ENCODE measurements around the gene TCF7L2. TPM values are rescaled to one million over a fixed set of nuclear protein-coding genes. Genes with fewer than 3 reads are reported as not detected.

TCF7L2 gene
- total and polyA plus RNA-seq, 9 of the 15 experiments (the other 6 are each of a cell fraction or from before 2014, with no cell fraction given) = 0.32 to 2.8 (median 0.92) TPM

DNA sequence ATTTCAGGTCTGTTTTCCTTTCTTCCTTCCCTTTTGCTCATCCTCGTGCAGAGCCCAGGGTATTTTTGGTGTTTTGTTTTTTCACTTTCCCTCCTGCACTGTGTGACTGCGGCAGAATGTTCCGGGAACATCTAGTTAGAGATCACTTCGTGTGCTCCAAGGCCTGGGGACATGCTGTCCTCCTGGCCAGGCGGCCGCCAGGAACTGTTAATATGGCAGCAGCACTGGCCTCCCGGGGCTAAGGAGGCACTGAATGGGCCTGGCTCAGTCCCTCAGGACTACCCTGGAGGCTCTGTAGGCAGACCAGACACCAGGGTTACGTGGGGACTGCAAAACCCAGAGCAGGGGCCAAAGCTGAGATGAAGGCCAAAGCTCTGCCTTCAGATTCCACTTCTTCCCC is 43.1 kb upstream of the TCF7L2 start:
- no TSS peak for BruUV-seq (replicated peaks)
- Histone ChIP-seq H3K79me2 (ENCODE audit: control insufficient read depth, insufficient read depth, low read length) (no peaks in the 10 kb centered on the region), H3K36me3 (ENCODE audit: control insufficient read depth, insufficient read depth, low read length) (no peaks in the 10 kb centered on the region), H3K27me3 (ENCODE audit: control insufficient read depth in 2 of 2, insufficient read depth in 2 of 2, low read length in 2 of 2) (no peaks in the 10 kb centered on the region; a peak in 1 of 5 replicates), H3K9ac (ENCODE audit: insufficient read depth in 1 of 2, low read depth in 2 of 2, low read length in 2 of 2) (no peak overlapping the region), H3K27ac (ENCODE audit: extremely low read depth, low read depth, low read length) (no peak overlapping the region), H3K9me1 (ENCODE audit: control insufficient read depth, insufficient read depth, low read length) (no peaks in the 10 kb centered on the region), H3K4me2 (ENCODE audit: insufficient read depth, low read length) (no peak overlapping the region), H3K4me3 (no peak overlapping the region), H4K20me1 (replicated peaks; ENCODE audit: control insufficient read depth, insufficient read depth, low read length) (no peaks in the 10 kb centered on the region), H3K4me1 (replicated peaks in 1 of 2; ENCODE audit: control insufficient read depth in 2 of 2, insufficient read depth in 2 of 2, low read length in 2 of 2) (peaks cover 0 to under 1% of the 10 kb centered on the region in 2 experiments; a peak in 2 of 5 replicates), H3K9me3 (replicated peaks; ENCODE audit: control insufficient read depth, insufficient read depth, low read depth, low read length) (no peaks in the 10 kb centered on the region), H2AFZ (ENCODE audit: low read depth, low read length) (no peak overlapping the region)
- DNase-seq (ENCODE audit: extremely low read depth in 1 of 4, low spot score in 3 of 4) = no peak
- WGBS (ENCODE audit: insufficient coverage, low coverage, missing lambda C conversion rate) = 48% methylated on average over 7 of the region's 8 CpGs
- ChIA-PET CTCF (ENCODE audit: low intra/inter-chr PET ratio) (no interaction called here), POLR2A (no interaction called here)
- in situ Hi-C loops (cut with MboI) (no loop called here), intact Hi-C loops (cut with micrococcal nuclease) (no loop called here)
- ATAC-seq = no peak
- no peak for FAIRE-seq
- TF ChIP-seq ZSCAN32 (CRISPR knock-in tag; IDR thresholded peaks at IDR 0.05) = no peak
- TF ChIP-seq BCOR (IDR thresholded peaks at IDR 0.05) = no peak
- TF ChIP-seq GTF2E2 (tag; IDR thresholded peaks at IDR 0.05) = no peak
- TF ChIP-seq, protein P1, sequence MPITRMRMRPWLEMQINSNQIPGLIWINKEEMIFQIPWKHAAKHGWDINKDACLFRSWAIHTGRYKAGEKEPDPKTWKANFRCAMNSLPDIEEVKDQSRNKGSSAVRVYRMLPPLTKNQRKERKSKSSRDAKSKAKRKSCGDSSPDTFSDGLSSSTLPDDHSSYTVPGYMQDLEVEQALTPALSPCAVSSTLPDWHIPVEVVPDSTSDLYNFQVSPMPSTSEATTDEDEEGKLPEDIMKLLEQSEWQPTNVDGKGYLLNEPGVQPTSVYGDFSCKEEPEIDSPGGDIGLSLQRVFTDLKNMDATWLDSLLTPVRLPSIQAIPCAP (CRISPR knock-in tag; IDR thresholded peaks at IDR 0.05; ENCODE audit: borderline replicate concordance) = no peak
- no peak for TF ChIP-seq KLF16 (IDR thresholded peaks at IDR 0.05)
- TF ChIP-seq, protein P2, sequence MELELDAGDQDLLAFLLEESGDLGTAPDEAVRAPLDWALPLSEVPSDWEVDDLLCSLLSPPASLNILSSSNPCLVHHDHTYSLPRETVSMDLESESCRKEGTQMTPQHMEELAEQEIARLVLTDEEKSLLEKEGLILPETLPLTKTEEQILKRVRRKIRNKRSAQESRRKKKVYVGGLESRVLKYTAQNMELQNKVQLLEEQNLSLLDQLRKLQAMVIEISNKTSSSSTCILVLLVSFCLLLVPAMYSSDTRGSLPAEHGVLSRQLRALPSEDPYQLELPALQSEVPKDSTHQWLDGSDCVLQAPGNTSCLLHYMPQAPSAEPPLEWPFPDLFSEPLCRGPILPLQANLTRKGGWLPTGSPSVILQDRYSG (tag; conservative IDR thresholded peaks at IDR 0.05; ENCODE audit: low read depth) = no peak
- TF ChIP-seq BRD4 (IDR thresholded peaks at IDR 0.05) = no peak
- TF ChIP-seq, protein P3, sequence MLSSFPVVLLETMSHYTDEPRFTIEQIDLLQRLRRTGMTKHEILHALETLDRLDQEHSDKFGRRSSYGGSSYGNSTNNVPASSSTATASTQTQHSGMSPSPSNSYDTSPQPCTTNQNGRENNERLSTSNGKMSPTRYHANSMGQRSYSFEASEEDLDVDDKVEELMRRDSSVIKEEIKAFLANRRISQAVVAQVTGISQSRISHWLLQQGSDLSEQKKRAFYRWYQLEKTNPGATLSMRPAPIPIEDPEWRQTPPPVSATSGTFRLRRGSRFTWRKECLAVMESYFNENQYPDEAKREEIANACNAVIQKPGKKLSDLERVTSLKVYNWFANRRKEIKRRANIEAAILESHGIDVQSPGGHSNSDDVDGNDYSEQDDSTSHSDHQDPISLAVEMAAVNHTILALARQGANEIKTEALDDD (IDR thresholded peaks at IDR 0.05) = no peak
- no peak for TF ChIP-seq ELK1 (CRISPR knock-in tag; IDR thresholded peaks at IDR 0.05)
- TF ChIP-seq ARID2 (IDR thresholded peaks at IDR 0.05) = no peak
- no peak for TF ChIP-seq ZNF77 (CRISPR knock-in tag; IDR thresholded peaks at IDR 0.05)
- no peak for TF ChIP-seq TFE3 (CRISPR knock-in tag; IDR thresholded peaks at IDR 0.05)
- no peak for TF ChIP-seq MCM5 (IDR thresholded peaks at IDR 0.05; ENCODE audit: low read depth)
- TF ChIP-seq VEZF1 (CRISPR knock-in tag; IDR thresholded peaks at IDR 0.05) = no peak
- no peak for TF ChIP-seq CCNT2 (IDR thresholded peaks at IDR 0.05; ENCODE audit: borderline replicate concordance, extremely low read depth, insufficient read length, low read depth, low read length)
- no peak for TF ChIP-seq DIDO1 (tag; IDR thresholded peaks at IDR 0.05; ENCODE audit: low read depth)
